ENCODE results near the gene BCL2L12. TPM values are rescaled to one million over a fixed set of nuclear protein-coding genes. Genes with fewer than 3 reads are reported as not detected.

BCL2L12 gene
- total RNA-seq, 1 experiment from 2014 or later: 16.4 TPM

DNA sequence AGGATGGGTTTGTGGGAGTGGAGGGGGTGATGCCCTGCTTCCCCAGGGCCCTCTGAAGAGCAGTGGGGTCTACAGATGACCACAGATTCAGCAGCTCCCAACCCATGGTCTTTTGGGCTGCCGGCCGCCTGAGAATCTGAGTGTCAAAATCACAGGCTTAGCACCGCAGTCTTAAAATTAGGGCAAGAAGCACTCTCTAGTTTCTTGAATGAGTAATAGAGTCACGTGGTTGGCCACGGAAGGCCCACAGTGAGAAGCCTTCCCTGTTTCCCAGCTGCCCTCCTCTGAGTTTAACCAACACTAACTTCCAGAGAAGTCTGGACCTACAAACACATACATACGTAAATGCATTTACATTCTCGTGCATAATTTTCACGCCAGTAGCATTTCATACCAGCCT lies 16.5 kb downstream of the BCL2L12 start:
- DNase-seq (ENCODE audit: extremely low read depth, low read depth): no peak

DNA sequence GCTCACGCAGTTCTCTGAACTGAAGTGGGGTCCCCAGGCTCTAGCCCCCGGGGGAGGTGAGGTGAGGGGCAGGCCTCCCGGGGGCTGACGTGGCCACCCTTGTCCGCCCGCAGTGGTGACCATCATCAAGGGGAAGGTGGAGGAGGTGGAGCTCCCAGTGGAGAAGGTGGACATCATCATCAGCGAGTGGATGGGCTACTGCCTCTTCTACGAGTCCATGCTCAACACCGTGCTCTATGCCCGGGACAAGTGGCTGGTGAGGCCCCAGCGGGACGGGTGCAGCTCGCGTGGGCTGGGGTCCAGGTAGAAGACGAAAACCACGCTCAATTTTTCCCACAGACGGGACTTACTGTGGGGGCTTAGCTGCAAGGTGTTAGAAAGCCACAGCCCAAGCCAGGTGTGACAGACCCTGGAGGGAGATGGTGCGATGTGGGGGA lies 18.1 kb downstream of the BCL2L12 start:
- no peak for DNase-seq (ENCODE audit: extremely low read depth, low read depth)

DNA sequence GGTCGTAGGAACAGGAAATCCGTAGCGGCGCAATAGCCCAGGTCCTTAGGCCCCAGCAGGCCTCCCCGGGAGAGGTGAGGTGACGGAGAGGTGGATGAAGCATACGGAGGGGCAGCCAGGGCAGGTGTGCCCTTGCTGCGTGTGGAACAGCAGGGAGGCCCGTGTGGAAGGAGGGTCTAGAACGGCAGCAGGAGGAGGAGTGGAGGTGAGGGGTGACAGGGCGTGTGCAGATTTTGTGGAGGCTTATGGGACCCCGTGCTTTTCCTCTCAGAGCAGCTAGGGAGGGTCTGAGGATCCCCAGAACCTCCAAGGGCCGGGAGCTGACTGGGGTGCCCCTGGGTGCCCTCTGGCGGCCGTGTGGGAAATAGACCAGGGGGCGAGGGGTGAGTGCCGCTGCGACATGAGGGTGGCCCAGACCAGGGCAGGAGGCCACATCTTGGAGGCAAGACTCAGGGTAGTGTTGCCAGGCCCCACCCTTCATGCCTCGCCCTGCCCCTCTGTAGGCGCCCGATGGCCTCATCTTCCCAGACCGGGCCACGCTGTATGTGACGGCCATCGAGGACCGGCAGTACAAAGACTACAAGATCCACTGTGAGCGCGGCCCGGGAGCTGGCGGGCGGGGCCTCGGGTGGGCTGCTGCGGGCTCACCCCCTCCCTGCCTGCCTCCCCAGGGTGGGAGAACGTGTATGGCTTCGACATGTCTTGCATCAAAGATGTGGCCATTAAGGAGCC lies 18.7 kb downstream of the BCL2L12 start:
- no peak for DNase-seq (ENCODE audit: extremely low read depth, low read depth)

DNA sequence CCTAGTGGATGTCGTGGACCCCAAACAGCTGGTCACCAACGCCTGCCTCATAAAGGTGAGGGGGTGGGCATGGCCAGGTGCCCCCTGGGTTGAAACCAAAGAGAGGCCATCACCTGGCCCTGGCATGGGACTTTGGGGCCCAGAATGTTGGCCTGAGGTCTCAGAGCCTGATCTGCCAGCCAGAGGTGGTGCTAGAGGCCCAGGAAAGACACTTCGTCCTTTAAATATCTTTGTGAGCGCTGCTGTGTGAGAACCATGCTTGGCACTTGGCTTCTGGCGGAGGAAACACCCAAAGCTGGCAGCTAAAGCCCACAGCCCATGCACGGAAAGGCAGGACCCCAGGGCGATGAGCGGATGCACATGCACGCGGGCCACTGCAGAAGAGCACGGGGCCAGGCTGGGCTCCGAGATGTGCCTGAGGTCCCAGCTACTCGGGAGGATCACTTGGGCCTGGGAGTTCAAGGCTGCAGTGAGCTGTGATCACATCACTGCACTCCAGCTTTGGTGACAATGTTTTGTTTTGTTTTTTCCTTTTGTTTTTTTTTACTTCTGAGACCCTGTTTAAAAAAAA lies 19.3 kb downstream of the BCL2L12 start:
- no peak for DNase-seq (ENCODE audit: extremely low read depth, low read depth)

DNA sequence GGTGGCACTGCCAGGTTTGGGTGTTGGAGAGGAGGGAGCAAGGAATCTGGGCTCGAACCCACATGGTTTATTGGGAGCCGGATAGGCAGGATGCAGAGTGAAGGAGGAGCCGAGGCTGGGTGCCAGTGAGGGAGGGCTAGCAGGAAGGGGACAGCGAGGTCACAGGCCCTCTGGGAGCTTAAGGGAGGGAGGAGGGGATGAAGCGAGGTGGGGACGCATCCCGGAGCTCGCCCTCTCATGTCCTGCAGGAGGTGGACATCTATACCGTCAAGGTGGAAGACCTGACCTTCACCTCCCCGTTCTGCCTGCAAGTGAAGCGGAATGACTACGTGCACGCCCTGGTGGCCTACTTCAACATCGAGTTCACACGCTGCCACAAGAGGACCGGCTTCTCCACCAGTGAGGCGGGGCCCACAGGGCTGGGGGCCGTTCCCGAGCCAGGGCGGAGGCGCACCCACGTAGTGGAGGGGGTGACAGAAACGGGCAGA lies 20.2 kb downstream of the BCL2L12 start:
- DNase-seq (ENCODE audit: extremely low read depth, low read depth): no peak

DNA sequence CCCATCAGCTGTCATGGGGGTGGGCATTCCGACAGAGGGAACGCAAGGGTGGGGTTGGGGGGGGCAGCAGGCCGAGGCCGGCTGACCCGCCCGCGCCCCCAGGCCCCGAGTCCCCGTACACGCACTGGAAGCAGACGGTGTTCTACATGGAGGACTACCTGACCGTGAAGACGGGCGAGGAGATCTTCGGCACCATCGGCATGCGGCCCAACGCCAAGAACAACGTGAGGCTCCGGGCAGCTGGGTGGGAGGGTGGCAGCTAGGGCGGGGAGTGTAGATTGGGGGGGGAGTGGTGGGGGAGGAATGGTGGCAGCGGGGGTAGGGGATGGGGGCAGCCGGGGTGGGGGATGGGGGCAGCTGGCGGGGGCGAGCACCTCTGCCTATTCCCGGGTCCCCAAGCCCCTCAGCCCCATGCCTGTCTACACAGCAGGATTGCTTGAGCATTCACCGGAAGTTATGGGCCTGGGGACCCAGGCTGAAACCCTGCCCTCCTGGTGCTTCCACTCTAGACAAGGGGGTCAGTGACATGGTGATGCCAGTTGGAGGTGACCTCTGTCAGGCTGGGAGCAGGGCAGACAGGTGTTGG lies 20.9 kb downstream of the BCL2L12 start:
- DNase-seq (ENCODE audit: extremely low read depth, low read depth): no peak

DNA sequence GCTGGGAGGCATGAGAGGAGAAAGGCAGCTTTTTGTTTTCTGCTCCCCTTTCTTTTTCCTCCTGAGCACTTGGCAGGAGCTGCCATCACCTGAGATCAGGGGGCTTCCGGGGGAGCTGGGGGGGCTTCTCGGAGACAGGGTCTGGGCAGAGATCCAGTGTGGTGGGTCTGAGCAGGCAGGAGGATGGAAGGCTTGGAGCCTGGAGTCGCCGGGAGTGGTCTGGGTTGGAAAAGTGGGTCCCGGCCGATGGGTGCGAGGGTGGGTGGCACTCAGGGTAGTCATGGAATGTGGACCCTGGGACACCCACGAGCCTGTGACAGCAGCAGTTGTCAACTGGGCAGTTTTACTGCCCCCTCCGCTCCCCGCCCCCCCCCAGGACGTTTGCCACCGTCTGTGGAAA lies 21.4 kb downstream of the BCL2L12 start:
- no peak for DNase-seq (ENCODE audit: extremely low read depth, low read depth)

DNA sequence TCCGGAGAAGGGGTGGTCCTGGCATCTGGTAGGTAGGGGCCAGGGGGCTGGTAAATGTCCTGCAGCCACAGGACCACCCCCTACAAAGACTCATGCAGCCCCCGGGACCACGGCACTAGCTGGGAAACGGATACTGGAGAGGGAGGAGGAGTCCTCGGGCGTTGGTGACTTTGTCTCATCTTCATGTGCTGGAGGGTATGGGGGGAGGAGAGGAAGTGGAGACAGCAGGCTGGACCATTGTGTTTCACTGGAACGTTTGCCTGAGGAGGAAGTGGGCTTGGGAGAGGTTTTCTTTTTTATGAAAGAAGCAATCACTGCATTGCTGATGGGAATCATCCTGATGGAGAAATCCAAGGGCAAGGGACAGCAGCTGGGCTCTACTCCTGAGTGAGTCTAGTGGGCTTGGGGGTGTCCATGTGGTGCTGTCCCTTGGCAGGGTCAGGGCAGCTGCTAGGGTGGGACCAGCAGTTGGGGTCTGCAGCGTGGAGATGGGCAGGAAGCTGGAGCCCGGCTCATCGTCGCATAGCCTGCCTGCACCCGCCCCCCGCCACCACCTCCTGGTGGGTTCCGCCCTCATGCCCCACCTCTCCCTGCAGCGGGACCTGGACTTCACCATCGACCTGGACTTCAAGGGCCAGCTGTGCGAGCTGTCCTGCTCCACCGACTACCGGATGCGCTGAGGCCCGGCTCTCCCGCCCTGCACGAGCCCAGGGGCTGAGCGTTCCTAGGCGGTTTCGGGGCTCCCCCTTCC lies 22.0 kb downstream of the BCL2L12 start:
- DNase-seq (ENCODE audit: extremely low read depth, low read depth): no peak

DNA sequence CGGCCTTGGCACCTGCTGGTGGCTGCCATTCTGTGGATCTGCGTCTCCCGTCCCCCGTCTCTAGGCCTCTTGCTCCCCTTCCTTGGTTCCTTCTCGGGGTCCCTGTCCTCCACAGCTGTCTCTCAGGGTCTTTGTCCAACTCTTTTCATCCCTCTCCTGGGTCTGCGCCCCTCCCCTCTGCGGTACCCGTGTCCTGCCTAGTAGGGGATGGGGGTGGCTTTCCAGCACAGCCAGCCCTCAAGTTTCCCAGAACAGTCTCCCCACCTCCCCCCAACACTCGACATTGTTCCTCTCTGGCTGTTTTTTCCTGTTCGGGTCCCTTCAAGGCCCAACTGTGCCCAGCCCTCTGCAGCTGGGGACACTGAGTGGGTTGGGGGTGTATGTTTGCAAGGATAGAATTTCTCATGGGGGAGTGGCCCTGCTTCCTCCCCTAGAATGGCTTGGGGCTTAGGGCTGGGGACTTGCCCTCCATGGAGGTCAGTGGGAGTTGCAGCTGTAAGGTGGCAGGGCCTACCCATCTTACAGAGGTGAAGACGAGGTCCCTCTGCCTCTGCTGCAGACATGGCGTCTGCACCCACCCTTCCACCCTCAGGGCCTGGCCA lies 22.9 kb downstream of the BCL2L12 start:
- no peak for DNase-seq (ENCODE audit: extremely low read depth, low read depth)

DNA sequence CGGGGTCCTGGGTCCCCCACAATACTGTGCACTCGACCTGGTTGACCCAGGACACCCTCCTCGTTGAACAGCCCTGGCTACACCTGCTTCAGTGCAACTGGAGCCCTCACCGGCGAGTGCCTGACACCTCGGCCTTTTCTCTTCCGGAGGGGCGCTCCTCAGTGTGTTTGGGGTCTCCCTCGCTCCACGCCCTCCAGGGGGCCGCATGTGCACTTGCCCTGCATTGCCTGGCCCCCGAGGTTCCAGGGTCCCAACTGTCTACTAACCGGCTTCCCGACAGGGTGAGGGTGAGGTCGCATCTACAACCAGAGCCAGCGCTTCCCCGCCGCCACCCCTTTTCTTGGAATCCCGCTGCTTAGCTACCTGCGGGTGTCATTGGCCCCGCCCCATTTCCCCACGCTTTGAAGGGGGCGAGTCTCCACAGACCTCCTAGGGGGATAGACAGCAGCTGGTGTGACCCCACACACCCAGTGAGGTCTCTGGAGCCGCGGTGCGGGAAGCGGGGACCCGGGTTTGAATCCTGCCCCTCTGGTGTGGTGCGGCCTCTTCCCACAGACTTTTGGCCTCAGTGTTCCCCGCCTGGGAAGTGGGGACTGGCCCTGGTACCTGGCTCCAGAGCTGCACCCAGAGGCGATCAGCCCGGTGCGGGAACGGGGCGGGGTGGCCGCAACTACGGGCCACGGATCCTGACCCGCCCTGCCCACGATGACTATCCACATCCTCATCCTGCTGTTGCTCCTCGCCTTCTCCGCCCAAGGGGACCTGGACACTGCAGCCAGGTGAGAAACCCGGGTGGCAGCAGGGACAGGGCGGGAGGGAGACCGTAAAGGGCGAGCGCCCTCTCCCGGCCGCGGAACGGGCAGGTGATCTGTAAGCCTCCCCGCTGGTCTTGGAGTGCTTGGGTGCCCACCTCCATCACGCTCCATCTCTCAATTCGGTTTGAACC lies 23.7 kb downstream of the BCL2L12 start, which contains the start of gene ADM5:
TSS of gene ADM5 (plus strand) at position 462 of the 946 bp plus-strand sequence. CDS start at position 706, 244 bp downstream.
- no peak for DNase-seq (ENCODE audit: extremely low read depth, low read depth)

DNA sequence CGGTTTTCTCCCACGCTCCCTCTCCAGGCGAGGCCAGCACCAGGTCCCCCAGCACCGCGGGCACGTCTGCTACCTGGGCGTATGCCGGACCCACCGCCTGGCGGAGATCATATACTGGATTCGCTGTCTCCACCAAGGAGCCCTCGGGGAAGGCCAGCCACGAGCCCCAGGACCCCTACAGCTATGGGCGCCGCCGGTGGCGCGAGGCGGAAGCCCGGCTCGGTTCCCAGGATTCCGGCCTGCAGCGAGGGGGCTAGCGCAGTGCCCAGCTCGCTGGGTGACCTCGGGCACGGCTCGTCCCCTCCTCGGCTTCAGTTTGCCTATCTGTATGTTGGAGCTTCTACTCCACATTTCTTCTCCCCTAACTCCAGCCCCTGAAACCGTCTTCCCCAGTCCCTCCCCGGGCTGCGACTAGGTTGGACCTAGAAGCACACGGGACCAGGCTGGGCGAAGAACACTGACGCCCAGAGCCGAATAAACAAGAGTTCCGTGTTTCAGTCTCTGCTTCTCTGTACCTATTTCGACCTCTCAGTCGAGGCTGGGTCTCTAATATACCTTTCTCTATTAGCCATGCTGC lies 24.4 kb downstream of the BCL2L12 start:
- DNase-seq (ENCODE audit: extremely low read depth, low read depth): no peak

DNA sequence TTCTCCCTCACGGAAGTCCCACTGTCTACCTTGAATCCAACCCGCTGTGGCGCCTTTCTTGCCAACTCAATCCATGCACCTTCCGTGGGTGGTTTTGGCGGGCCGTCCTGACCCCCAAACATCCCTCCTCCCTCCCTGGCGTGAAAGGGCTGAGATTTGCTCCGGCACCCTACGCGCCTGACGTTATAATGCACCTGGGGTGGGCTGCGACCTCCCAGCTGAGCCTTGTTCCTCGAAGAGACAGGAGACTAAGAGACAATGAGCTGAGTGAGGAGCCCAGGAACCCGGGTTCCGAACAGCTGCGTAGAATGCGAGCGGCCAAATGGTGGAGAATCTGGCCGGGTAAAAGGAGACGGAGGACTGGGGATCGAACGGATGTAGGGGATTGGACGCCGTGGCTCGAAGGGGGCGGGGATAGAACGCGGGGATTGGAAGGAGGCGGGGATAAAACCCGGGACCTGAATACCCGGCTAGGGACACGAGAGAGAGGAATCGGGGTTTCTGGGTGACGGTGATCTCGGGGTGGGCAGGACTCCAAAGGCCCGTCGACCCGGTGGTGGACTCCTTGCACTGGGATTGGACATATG lies 25.0 kb downstream of the BCL2L12 start, which contains the start of gene CPT1C:
TSS of gene CPT1C (plus strand) at position 461 of the 587 bp plus-strand sequence. CDS start 1,137 bp downstream, outside the sequence.
- no peak for DNase-seq (ENCODE audit: extremely low read depth, low read depth)

DNA sequence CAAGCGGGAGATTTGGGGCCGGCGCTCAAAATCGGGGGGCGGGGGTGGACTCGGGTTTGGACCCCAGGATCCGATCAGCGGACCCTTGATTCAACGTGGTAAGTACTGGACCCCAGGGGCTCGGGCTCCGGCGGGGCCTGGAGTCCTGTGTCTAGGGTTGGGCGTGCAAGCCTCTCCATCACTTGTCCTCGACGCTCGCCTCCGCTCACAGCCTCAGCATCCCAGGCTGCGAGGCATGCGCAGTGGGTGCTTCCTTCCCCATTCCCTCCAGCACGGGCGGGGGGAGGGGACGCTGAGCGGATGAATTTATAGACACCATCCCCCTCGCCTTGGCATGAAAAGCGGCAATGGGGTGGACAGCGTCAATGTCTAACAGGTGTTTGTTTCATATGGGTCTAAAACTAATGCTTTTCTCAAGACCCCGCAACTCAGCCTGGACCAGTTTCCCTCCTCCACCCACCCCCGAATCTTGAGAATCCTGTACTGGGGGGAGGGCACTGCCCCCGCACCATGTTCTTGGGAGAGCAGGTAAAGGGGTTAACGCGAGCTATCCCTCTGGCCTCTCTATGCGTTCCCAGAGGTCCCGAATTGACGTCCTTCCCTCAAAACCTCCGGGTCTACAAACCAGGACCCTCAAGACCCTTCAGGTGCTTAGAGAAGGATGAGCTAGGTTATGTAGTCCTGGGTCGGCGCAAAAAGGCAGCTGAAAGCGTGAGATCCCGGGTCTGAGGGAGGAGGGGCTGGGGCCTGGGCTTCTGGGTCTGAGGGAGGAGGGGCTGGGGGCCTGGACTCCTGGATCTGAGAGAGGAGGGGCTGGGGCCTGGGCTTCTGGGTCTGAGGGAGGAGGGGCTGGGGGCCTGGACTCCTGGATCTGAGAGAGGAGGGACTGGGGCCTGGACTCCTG lies 25.8 kb downstream of the BCL2L12 start:
- DNase-seq (ENCODE audit: extremely low read depth, low read depth): no peak

DNA sequence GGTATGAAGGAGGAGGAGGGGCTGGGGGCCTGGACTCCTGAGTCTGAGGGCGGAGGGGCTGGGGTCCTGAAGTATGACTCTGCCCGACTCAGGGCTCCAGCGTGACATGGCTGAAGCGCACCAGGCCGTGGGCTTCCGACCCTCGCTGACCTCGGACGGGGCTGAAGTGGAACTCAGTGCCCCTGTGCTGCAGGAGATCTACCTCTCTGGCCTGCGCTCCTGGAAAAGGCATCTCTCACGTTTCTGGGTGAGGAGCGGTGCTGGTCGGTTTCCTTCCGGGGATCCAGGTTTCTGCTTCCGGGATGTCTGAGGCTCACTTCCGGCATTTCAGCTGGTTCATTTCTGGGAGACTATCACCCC lies 26.4 kb downstream of the BCL2L12 start:
- DNase-seq (ENCODE audit: extremely low read depth, low read depth): no peak

DNA sequence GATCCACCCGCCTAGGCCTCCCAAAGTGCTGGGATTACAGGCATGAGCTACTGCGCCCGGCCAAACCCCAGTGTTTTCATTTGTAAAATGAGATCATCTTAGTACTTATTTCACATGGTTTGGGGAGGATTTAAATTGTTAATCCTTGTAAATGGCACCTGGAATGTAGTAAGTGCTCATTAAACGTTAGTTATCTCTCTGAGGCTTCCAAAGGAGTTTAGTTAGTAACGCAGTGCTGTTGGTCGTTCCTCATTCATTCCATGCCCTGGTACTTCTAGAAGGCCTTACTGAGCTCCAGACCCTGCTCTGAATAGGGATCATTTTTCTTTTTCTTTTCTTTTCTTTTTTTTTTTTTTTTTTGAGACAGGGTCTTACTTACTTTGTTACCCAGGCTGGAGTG lies 30.4 kb downstream of the BCL2L12 start:
- DNase-seq (ENCODE audit: extremely low read depth, low read depth): no peak

DNA sequence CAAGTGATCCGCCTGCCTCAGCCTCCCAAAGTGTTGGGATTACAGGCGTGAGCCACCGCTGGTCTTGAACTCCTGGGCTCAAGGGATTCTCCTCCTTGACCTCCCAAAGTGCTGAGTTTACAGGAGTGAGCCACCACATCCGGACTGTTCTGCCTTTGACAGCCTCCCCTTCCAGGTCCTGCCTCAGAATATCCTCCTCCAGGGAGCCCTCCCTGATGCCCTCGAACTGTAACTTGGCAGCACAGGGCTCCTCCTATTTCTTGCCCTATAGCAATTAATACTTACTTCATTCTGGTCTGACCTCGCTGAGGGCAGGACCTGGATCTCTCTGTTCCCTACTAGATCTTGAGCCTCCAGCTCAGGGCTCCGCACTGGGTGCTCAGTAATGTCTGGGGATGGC lies 31.1 kb downstream of the BCL2L12 start:
- no peak for DNase-seq (ENCODE audit: extremely low read depth, low read depth)

DNA sequence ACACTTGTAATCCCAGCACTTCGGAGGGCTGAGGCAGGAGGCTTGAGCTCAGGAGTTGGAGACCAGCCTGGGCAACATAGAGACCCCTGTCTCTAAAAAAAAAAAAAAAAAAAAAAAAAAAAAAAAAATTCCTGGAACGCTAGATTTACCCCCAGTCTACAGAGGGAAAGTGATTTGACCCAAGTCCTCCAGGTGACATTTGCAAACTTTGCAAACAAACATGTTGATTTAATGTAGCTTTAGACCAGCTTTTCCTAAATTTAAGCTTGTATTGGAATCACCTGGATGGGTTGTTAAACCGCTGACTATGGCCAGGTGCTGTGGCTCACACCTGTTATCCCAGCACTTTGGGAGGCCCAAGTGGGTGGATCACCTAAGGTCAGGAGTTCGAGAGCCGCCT lies 33.6 kb downstream of the BCL2L12 start:
- DNase-seq (ENCODE audit: extremely low read depth, low read depth): no peak

DNA sequence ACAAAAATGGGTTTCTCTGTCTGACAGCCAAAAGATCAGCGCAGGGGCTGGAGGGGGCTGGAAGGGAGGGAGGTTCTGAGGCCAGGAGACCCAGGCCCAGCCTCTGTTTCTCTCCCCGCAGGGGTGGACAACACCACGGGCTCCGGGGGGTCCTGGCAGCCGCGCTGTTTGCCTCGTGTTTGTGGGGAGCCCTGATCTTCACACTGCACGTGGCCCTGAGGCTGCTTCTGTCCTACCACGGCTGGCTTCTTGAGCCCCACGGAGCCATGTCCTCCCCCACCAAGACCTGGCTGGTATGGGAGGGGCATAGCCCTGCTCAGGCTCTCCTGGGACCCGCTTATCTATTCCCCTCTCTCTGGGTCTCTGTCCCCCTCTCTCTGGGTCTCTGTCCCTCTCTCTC lies 34.8 kb downstream of the BCL2L12 start:
- DNase-seq (ENCODE audit: extremely low read depth, low read depth): no peak
